Pancreas (tissue), 10 donors: ENCODE results near the gene AKAP12. TPM values are rescaled to one million over a fixed set of nuclear protein-coding genes. Genes with fewer than 3 reads are reported as not detected.

Experiments
- ATAC-seq, 4 donors: fragments of 200-7000 bp; cut with Tn5 transposase; one replicate each; pipeline versions ENCODE4 v1.8.0 to v1.9.1; 2020; ENCODE audit warnings: mild to moderate bottlenecking in 4 of 4, moderate library complexity in 4 of 4
- DNase-seq, 6 donors: peaks; one replicate each; pipeline ENCODE4 v3.0.0-alpha.2; 2020
- FAIRE-seq: peaks from 2 replicates; lab custom pipeline; 2012; peaks lifted over from hg19 to GRCh38; lab: Jason Lieb, UNC
- H3K27ac ChIP-seq, 4 donors: fragments of 200-600 bp; sonication (generic); 1 replicate in 3 of 4; 2 replicates in 1 of 4; pipeline versions ENCODE4 v1.5.0 to v1.8.0; 2020
- H3K27me3 ChIP-seq, 4 donors: fragments of 200-600 bp; one replicate each; pipeline ENCODE4 v1.8.0; 2021
- H3K36me3 ChIP-seq, 3 donors: fragments of 200-600 bp; sonication (generic) in 1 of 3; one replicate each; pipeline versions ENCODE4 v1.5.0 to v1.8.0; 2020 to 2021
- H3K4me1 ChIP-seq, 3 donors: fragments of 200-600 bp; one replicate each; pipeline ENCODE4 v1.8.0; 2021
- H3K4me3 ChIP-seq, 4 donors: fragments of 200-600 bp; sonication (generic) in 2 of 4; one replicate each; pipeline versions ENCODE4 v1.5.0 to v1.8.0; 2020 to 2021
- H3K9me3 ChIP-seq, 4 donors: fragments of 200-600 bp; one replicate each; pipeline ENCODE4 v1.8.0; 2021
- WGBS, 2 donors: extraction: QIAGEN DNeasy Blood & Tissue Kit; methylation state at CpG; one replicate each; pipeline ENCODE4 v1.1.7; 2013; 5-methylcytosine and 5-hydroxymethylcytosine counted together
- intact Hi-C, 3 donors: fragments of 100-400 bp; cut with DNase I; formaldehyde crosslinking; loops; one replicate each; pipeline versions ENCODE4 v1.11.1 to v1.14.2; 2022
- polyA plus RNA-seq, 2 donors: library from polyadenylated mRNA; stranded (reverse); fragments of 200-250 nt; gene quantifications; one replicate each; pipeline ENCODE4 v1.2.3, GENCODE V29; 2013
- total RNA-seq, 6 donors: library from RNA; stranded (reverse); fragmentation: NEBNext Ultra II Directional in 4 of 6; extraction: Animal tissue kit (Norgen Biotek cat#: 25700) in 4 of 6; gene quantifications; one replicate each; pipeline versions ENCODE4 v1.2.1 to v1.2.4, GENCODE V29; 2021 to 2023
- TF ChIP-seq, protein P1 (sequence below), 4 donors: fragments of 200-600 bp; sonication (generic) in 3 of 4; IDR thresholded peaks; one replicate each; pipeline versions ENCODE4 v1.5.0 to v1.8.0; 2021; ENCODE audit warnings: antibody characterized with exemption in 4 of 4
- donor health status: healthy with polysubstance abuse.
- donor health status: DM: no; HTN: no; CAD: no; lungs with moderate emphysema.
- donor health status: DM: no; HTN: no; CAD: no.
- donor health status: control.
- donor health status: control.
- donor health status: Bipolar disorder and iron deficiency.
- donor health status: DM: yes; HTN: yes; CAD: no.
- donor health status: DM: no; HTN: no; CAD: no.
- donor health status: DM: no; HTN: no; CAD: no.
- donor health status: DM: yes; HTN: yes; CAD: no.

AKAP12 gene
- total and polyA plus RNA-seq, 8 donors: 2.4 to 13.2 (median 3.8) TPM

DNA sequence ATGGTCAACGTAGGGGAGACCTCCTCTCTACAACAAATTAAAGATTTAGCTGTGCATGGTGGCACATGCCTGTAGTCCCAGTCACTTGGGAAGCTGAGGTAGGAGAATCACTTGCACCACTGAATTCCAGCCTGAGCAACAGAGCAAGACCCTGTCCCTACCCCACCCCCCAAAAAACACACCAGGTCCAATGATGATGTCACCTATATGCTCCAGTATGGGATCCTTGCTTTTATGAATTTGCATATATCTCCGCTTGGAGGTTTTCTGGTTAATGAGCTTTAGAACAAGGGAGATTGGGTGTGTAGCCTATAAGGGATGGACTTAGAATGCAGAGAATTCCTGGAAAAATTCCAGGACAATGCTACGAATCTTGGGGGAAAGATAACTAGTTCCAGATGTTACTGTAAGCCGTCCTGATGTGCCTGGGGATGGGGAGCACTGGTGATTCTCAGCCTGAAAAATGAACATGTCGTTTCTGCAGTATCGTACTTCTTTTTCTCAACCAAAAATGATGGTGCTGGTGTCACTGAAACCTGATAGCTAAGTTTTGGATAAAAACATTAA, 90.4 kb downstream of the AKAP12 start:
- FAIRE-seq: no peak
- Histone ChIP-seq H3K27me3 (no peaks in the 10 kb centered on the region), H3K27ac (no peak overlapping the region), H3K4me1 (no peaks in the 10 kb centered on the region), H3K36me3 (no peaks in the 10 kb centered on the region), H3K9me3 (no peaks in the 10 kb centered on the region), H3K4me3 (no peak overlapping the region)
- 50 to 59% methylated on average over 6 of the region's 6 CpGs for WGBS, 2 donors
- TF ChIP-seq, protein P1, sequence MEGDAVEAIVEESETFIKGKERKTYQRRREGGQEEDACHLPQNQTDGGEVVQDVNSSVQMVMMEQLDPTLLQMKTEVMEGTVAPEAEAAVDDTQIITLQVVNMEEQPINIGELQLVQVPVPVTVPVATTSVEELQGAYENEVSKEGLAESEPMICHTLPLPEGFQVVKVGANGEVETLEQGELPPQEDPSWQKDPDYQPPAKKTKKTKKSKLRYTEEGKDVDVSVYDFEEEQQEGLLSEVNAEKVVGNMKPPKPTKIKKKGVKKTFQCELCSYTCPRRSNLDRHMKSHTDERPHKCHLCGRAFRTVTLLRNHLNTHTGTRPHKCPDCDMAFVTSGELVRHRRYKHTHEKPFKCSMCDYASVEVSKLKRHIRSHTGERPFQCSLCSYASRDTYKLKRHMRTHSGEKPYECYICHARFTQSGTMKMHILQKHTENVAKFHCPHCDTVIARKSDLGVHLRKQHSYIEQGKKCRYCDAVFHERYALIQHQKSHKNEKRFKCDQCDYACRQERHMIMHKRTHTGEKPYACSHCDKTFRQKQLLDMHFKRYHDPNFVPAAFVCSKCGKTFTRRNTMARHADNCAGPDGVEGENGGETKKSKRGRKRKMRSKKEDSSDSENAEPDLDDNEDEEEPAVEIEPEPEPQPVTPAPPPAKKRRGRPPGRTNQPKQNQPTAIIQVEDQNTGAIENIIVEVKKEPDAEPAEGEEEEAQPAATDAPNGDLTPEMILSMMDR (IDR thresholded peaks at IDR 0.05): no peak
- intact Hi-C loops: loop anchor here in 2 of 3 donors (5.0 to 10.0 kb wide), 2 partner anchors 433 to 435 kb away; no protein-coding TSS in a partner anchor
- DNase-seq: no peak
- ATAC-seq: no peak

DNA sequence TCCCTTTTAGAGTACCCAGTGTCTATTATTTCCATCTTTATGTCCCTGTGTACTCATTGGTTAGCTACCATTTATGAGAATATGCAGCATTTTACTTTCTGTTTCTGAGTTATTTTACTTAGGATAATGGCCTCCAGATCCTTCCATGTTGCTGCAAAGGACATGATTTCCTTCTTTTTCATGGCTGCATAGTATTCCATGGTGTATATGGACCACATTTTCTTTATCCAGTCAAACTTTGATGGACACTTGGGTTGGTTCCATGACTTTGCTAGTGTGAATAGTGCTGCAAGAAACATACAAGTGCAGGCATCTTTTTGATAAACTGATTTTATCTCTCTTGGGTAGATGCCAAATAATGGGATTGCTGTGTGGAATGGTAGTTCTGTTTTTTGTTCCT, 96.2 kb downstream of the AKAP12 start:
- Histone ChIP-seq H3K27ac (no peak overlapping the region), H3K36me3 (no peaks in the 10 kb centered on the region), H3K4me3 (no peak overlapping the region), H3K4me1 (no peaks in the 10 kb centered on the region), H3K27me3 (no peaks in the 10 kb centered on the region), H3K9me3 (no peaks in the 10 kb centered on the region)
- no peak for FAIRE-seq
- no peak for ATAC-seq
- DNase-seq: no peak
- intact Hi-C loops: loop anchor here in 2 of 3 donors (5.0 to 10.0 kb wide), 2 partner anchors 441 to 444 kb away; no protein-coding TSS in a partner anchor
- TF ChIP-seq, protein P1 (IDR thresholded peaks at IDR 0.05): no peak

DNA sequence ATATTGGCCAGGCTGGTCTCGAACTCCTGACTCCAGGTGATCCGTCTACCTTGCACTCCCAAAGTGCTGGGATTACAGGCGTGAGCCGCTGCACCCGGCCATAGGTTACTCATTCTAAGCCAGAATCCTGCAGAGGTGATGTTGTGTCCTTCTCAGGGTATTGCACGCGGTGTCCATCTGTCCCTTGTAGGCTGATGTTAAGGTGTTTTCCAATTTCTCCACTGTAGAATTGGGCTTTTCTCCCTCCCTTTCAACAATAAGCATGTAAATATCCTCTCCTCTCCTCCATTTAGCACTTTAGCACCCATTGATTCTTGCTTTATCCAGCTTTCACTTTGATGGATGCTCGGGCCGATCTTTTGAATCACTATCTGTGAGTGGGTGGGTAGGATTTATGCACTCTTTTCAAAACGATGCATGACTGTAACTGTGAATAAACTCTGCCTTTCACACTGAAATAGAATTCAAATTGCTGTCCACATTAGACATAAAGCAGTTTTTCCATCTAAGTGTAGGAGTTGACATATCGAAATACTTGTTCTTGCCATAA, 99.0 kb downstream of the AKAP12 start:
- Histone ChIP-seq H3K36me3 (no peaks in the 10 kb centered on the region), H3K27ac (no peak overlapping the region), H3K4me1 (no peaks in the 10 kb centered on the region), H3K9me3 (no peaks in the 10 kb centered on the region), H3K27me3 (no peaks in the 10 kb centered on the region), H3K4me3 (no peak overlapping the region)
- TF ChIP-seq, protein P1 (IDR thresholded peaks at IDR 0.05): no peak
- intact Hi-C loops: loop anchor here in 2 of 3 donors (5.0 to 10.0 kb wide), 2 partner anchors 444 to 446 kb away; no protein-coding TSS in a partner anchor
- 71 to 83% methylated on average over 11 of the region's 11 CpGs for WGBS, 2 donors
- FAIRE-seq: no peak
- no peak for ATAC-seq
- DNase-seq: no peak

DNA sequence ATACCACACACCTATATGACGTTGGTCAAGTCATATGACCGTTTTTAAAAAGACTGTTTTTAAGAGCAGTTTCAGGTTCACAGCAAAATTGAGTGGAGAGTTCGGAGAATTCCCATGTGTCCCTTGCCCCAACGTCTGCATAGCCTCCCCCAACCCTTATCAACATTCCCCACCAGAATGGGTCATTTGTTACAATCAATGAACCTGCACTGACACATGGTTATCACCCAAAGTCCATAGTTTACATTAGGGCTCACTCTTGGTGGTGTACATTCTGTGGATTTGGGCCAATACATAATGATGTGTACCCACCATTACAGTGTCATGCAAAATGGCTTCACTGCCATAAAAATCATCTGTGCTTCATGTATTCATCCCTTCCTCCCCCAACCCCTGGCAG, 99.6 kb downstream of the AKAP12 start:
- intact Hi-C loops: loop anchor here in 2 of 3 donors (5.0 to 10.0 kb wide), 2 partner anchors 445 to 447 kb away; no protein-coding TSS in a partner anchor
- H3K4me1 ChIP-seq: no peaks in the 10 kb centered on the region
- no peak for FAIRE-seq
- no peak for DNase-seq
- no peaks in the 10 kb centered on the region for H3K27me3 ChIP-seq
- no peaks in the 10 kb centered on the region for H3K9me3 ChIP-seq
- no peak for ATAC-seq
- TF ChIP-seq, protein P1 (IDR thresholded peaks at IDR 0.05): no peak
- H3K36me3 ChIP-seq: no peaks in the 10 kb centered on the region
- no peak overlapping the region for H3K27ac ChIP-seq
- H3K4me3 ChIP-seq: no peak overlapping the region
- WGBS, 2 donors: 46 to 56% methylated on average over 4 of the region's 4 CpGs
